Testis (tissue), 2 donors: ENCODE measurements around the gene CDH4.

Experiments used
- CTCF ChIP-seq, 3 experiments: fragments of 450-650 bp in 2 of 3; fragments of 200-600 bp in 1 of 3; sonication (generic) in 1 of 3; IDR thresholded peaks; one replicate each; pipeline ENCODE4 v1.5.1; 2016 to 2019; ENCODE audit warnings: antibody characterized with exemption in 3 of 3, mild to moderate bottlenecking in 2 of 3, moderate library complexity in 1 of 3
- POLR2A ChIP-seq: fragments of 450-650 bp; IDR thresholded peaks from one replicate; pipeline ENCODE4 v1.6.1; 2017; ENCODE audit warnings: antibody characterized with exemption, mild to moderate bottlenecking, moderate library complexity

GRCh38 chr20:61736751-61737310, 484.8 kb downstream of the CDH4 start:
- TF ChIP-seq CTCF (IDR thresholded peaks at IDR 0.05) (no peak), POLR2A (no peak)
